Fibroblast of lung (primary cell): ENCODE data around the gene ADGRF3.

Experiments used
- CTCF ChIP-seq, 2 donors: IDR thresholded peaks in 1 of 2; conservative IDR thresholded peaks in 1 of 2; 1 replicate in 1 of 2; 2 replicates in 1 of 2; pipeline ENCODE4 v1.5.1; 2011 to 2012; ENCODE audit warnings: low read length in 2 of 2, control low read depth in 1 of 2, inconsistent platforms in 1 of 2, low read depth in 1 of 2, mild to moderate bottlenecking in 1 of 2
- EZH2 ChIP-seq: IDR thresholded peaks from 2 replicates; pipeline ENCODE4 v1.5.1; 2012; ENCODE audit warnings: low read length, control low read depth, mild to moderate bottlenecking; ENCODE audit errors: missing control alignments

- TF ChIP-seq CTCF (conservative IDR thresholded peaks at IDR 0.05 in 1 of 2, IDR thresholded peaks at IDR 0.05 in 1 of 2; ENCODE audit: low read depth in 1 of 2, low read length in 2 of 2) (peak in 1 of 2 donors; percentile 21), EZH2 (no peak)
Observed at GRCh38 chr2:26316041-26316440, 30.5 kb downstream of the ADGRF3 start.
